ENCODE results near the gene ACOXL.

ACOXL gene

GRCh38 chr2:110910423-110910822 lies 178.1 kb downstream of the ACOXL start:
- DNase-seq (ENCODE audit: insufficient read length) (no peak), FAIRE-seq (no peak)
- TF ChIP-seq TAF1 (IDR thresholded peaks at IDR 0.05; ENCODE audit: borderline replicate concordance, low read depth, low read length): no peak
- TF ChIP-seq POLR2AphosphoS5 (IDR thresholded peaks at IDR 0.05; ENCODE audit: low read depth, low read length): no peak
- TF ChIP-seq POLR2A (IDR thresholded peaks at IDR 0.05; ENCODE audit: low read depth, low read length): no peak

- TF ChIP-seq POLR2AphosphoS5 (IDR thresholded peaks at IDR 0.05; ENCODE audit: low read depth, low read length): no peak
- DNase-seq (ENCODE audit: insufficient read length): no peak
- no peak for FAIRE-seq
Measured at GRCh38 chr2:110919738-110920137, 187.4 kb downstream of the ACOXL start.

- FAIRE-seq (no peak), DNase-seq (ENCODE audit: insufficient read length) (no peak)
- TF ChIP-seq POLR2A (IDR thresholded peaks at IDR 0.05; ENCODE audit: low read depth, low read length) (no peak), POLR2AphosphoS5 (IDR thresholded peaks at IDR 0.05; ENCODE audit: low read depth, low read length) (no peak), TAF1 (IDR thresholded peaks at IDR 0.05; ENCODE audit: borderline replicate concordance, low read depth, low read length) (no peak)
Measured at GRCh38 chr2:110925479-110925878, 193.1 kb downstream of the ACOXL start.

- TF ChIP-seq POLR2AphosphoS5 (IDR thresholded peaks at IDR 0.05; ENCODE audit: low read depth, low read length) (no peak), TAF1 (IDR thresholded peaks at IDR 0.05; ENCODE audit: borderline replicate concordance, low read depth, low read length) (no peak), POLR2A (IDR thresholded peaks at IDR 0.05; ENCODE audit: low read depth, low read length) (no peak)
- DNase-seq (ENCODE audit: insufficient read length): no peak
- no peak for FAIRE-seq
Measured at GRCh38 chr2:110927526-110927925, 195.2 kb downstream of the ACOXL start.

- no peak for FAIRE-seq
- TF ChIP-seq TAF1 (IDR thresholded peaks at IDR 0.05; ENCODE audit: borderline replicate concordance, low read depth, low read length): no peak
- no peak for DNase-seq (ENCODE audit: insufficient read length)
Measured at GRCh38 chr2:110929528-110929927, 197.2 kb downstream of the ACOXL start.

GRCh38 chr2:110931648-110932047 lies 199.3 kb downstream of the ACOXL start:
- no peak for TF ChIP-seq TAF1 (IDR thresholded peaks at IDR 0.05; ENCODE audit: borderline replicate concordance, low read depth, low read length)
- no peak for TF ChIP-seq POLR2A (IDR thresholded peaks at IDR 0.05; ENCODE audit: low read depth, low read length)
- no peak for TF ChIP-seq POLR2AphosphoS5 (IDR thresholded peaks at IDR 0.05; ENCODE audit: low read depth, low read length)
- DNase-seq (ENCODE audit: insufficient read length) (no peak), FAIRE-seq (no peak)

- FAIRE-seq (no peak), DNase-seq (ENCODE audit: insufficient read length) (no peak)
- TF ChIP-seq POLR2A (IDR thresholded peaks at IDR 0.05; ENCODE audit: low read depth, low read length): no peak
Measured at GRCh38 chr2:110933420-110933819, 201.0 kb downstream of the ACOXL start.

GRCh38 chr2:110934948-110935347 lies 202.6 kb downstream of the ACOXL start:
- FAIRE-seq: no peak

GRCh38 chr2:110940376-110940910 lies 208.1 kb downstream of the ACOXL start:
- FAIRE-seq: no peak
- TF ChIP-seq TAF1 (IDR thresholded peaks at IDR 0.05; ENCODE audit: borderline replicate concordance, low read depth, low read length): no peak
- no peak for TF ChIP-seq POLR2A (IDR thresholded peaks at IDR 0.05; ENCODE audit: low read depth, low read length)
- TF ChIP-seq POLR2AphosphoS5 (IDR thresholded peaks at IDR 0.05; ENCODE audit: low read depth, low read length): no peak
- no peak for DNase-seq (ENCODE audit: insufficient read length)

More at GRCh38 chr2:110934948-110935347, 202.6 kb downstream of the ACOXL start:
- TF ChIP-seq TAF1 (IDR thresholded peaks at IDR 0.05; ENCODE audit: borderline replicate concordance, low read depth, low read length) (no peak), POLR2AphosphoS5 (IDR thresholded peaks at IDR 0.05; ENCODE audit: low read depth, low read length) (no peak), POLR2A (IDR thresholded peaks at IDR 0.05; ENCODE audit: low read depth, low read length) (no peak)
- DNase-seq (ENCODE audit: insufficient read length): no peak

GRCh38 chr2:110941226-110941625 lies 208.9 kb downstream of the ACOXL start:
- FAIRE-seq (no peak), DNase-seq (ENCODE audit: insufficient read length) (no peak)
- TF ChIP-seq TAF1 (IDR thresholded peaks at IDR 0.05; ENCODE audit: borderline replicate concordance, low read depth, low read length) (no peak), POLR2A (IDR thresholded peaks at IDR 0.05; ENCODE audit: low read depth, low read length) (no peak), POLR2AphosphoS5 (IDR thresholded peaks at IDR 0.05; ENCODE audit: low read depth, low read length) (no peak)

GRCh38 chr2:110943070-110943634 lies 210.8 kb downstream of the ACOXL start:
- DNase-seq (ENCODE audit: insufficient read length) (no peak), FAIRE-seq (no peak)
- TF ChIP-seq TAF1 (IDR thresholded peaks at IDR 0.05; ENCODE audit: borderline replicate concordance, low read depth, low read length) (no peak), POLR2AphosphoS5 (IDR thresholded peaks at IDR 0.05; ENCODE audit: low read depth, low read length) (no peak), POLR2A (IDR thresholded peaks at IDR 0.05; ENCODE audit: low read depth, low read length) (no peak)

GRCh38 chr2:110946902-110947301 lies 214.5 kb downstream of the ACOXL start:
- TF ChIP-seq TAF1 (IDR thresholded peaks at IDR 0.05; ENCODE audit: borderline replicate concordance, low read depth, low read length) (no peak), POLR2AphosphoS5 (IDR thresholded peaks at IDR 0.05; ENCODE audit: low read depth, low read length) (no peak), POLR2A (IDR thresholded peaks at IDR 0.05; ENCODE audit: low read depth, low read length) (no peak)
- DNase-seq (ENCODE audit: insufficient read length): no peak
- FAIRE-seq: no peak
